Activated CD4-positive, CD25-positive, alpha-beta regulatory T cell treated with anti-CD3 and anti-CD28 coated beads, Interleukin-2, amount 50 U/mL, for 16 hours (primary cell): ENCODE results near the gene C1D.
"Not testable (repeated sequence)": the region's sequence is repeated elsewhere in the genome, so short reads cannot be mapped to it uniquely, and the experiment has no call there.

Experiments
- DNase-seq: peaks from one replicate; pipeline ENCODE4 v3.0.0-alpha.2; 2020; ENCODE audit warnings: low read depth, low spot score

The C1D gene, protein sequence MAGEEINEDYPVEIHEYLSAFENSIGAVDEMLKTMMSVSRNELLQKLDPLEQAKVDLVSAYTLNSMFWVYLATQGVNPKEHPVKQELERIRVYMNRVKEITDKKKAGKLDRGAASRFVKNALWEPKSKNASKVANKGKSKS

GRCh38 chr2:68062680-68063387 lies at the start of gene C1D:
C1D (minus strand) TSS chr2:68063004; CDS start chr2:68047310, 15,694 bp downstream.
- DNase-seq, result peak; percentile 84

- no peak for DNase-seq
Observed at GRCh38 chr2:68110102-68110501, 47.3 kb upstream of the C1D start.

DNA sequence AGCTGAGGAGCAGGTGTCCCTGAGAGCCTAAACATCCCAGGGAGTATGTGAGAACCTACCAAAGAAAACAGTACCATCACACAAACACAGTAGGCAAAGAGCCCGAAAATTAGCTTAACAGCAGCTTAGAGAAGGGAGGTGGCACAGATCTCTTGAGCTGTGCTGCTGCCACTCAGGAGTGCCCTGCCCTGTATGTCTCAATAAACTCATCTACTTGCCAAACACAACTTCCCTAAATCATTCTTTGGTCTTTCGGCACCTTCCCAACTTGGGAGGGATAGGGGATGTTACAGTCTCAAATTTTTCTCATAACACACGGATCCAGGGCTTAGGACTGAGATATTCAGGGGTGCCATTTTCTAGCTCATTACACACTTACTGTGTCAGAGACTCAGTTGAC lies 45.3 kb upstream of the C1D start:
- DNase-seq, result no peak

- no peak for DNase-seq
Observed at GRCh38 chr2:68107475-68107874, 44.7 kb upstream of the C1D start.

DNA sequence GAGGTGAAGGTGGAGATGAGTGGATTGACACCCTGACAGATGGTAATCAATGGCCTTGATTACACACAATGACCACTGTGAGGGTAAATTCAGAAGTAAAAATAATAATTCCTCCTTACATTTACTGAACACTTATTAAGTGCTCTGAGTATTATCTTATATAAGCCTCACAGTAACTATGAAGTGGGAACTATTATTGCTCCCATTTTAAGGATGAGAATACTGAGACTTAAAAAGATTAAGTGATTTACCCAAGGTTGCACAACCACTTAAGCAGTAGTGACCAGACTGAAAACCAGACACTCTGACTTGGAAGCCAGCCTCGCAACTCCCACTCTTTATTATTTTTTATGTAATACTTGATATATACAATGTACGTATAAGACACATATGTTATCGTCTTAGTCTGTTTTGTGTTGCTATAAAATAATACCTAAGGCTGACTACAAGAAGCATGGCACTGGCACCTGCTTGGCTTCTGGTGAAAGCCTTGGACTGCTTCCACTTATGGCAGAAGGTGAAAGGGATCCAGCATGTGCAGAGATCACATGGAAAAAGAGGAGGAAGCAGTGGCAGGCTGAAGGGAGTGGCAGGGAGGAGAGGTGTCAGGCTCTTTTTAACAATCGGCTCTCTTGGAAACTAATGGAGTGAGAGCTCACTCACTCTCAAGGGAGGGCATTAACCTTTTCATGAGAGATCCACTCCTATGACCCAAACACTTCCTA lies 41.5 kb upstream of the C1D start:
- no peak for DNase-seq

- no peak for DNase-seq
Observed at GRCh38 chr2:68103709-68104055, 40.9 kb upstream of the C1D start.

DNA sequence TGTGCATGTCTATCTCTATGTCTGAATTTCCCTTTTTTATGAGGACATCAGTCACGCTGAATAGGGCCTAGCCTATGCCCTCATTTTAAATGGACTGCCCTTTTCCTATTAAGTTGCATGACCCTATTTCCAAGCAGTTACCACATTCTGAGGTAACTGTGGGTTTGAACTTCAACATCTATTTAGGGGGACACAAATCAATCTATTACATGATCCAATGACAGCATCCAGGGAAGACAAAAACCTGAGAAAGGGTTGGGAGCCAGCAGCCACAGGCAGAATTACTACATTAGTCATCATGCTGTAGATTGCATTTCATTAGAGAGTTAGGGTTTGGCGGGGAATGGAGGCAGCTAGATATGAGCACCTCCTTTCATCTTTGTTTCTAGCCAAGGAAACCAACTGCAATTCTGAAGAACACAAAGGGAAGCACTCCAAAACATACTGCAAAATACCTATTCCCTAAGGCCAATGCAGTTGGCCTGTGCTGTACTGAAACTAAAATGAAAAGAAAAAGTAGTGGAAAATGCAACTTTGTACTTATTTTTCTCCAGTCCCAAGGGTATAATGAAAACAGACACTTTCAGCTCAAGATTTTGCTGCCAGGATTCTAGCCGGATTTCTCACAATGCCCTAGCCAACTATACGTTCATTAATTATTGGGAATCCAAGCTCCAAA lies 40.4 kb upstream of the C1D start:
- no peak for DNase-seq

GRCh38 chr2:68100189-68100588 lies 37.4 kb upstream of the C1D start:
- no peak for DNase-seq

GRCh38 chr2:68099260-68099659 lies 36.5 kb upstream of the C1D start:
- no peak for DNase-seq

- no peak for DNase-seq
Observed at GRCh38 chr2:68098291-68098797, 35.5 kb upstream of the C1D start.

GRCh38 chr2:68094111-68094510 lies 31.3 kb upstream of the C1D start:
- DNase-seq, result no peak

DNA sequence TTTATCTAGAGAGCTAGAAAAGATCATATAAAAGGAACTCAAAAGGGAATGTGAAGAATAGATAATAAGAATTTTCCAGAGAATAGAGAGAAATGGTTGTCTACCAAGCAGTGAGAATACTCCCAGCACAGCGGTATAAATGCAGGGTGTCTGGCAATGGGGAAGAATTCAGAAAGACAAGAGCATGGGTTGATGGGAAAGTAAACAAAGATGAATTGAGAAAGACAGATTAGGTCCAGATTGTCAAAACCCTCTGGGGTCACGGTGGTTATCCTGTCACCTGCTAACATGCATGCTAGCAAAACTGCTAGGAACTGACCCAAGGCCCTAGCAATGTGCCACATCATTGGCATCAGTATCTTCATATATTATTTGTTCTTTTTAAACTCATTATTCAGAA lies 30.8 kb upstream of the C1D start:
- no peak for DNase-seq

- no peak for DNase-seq
Observed at GRCh38 chr2:68091439-68092034, 28.7 kb upstream of the C1D start.

GRCh38 chr2:68089961-68090360 lies 27.2 kb upstream of the C1D start:
- DNase-seq, result no peak

GRCh38 chr2:68088940-68089339 lies 26.1 kb upstream of the C1D start:
- no peak for DNase-seq

DNA sequence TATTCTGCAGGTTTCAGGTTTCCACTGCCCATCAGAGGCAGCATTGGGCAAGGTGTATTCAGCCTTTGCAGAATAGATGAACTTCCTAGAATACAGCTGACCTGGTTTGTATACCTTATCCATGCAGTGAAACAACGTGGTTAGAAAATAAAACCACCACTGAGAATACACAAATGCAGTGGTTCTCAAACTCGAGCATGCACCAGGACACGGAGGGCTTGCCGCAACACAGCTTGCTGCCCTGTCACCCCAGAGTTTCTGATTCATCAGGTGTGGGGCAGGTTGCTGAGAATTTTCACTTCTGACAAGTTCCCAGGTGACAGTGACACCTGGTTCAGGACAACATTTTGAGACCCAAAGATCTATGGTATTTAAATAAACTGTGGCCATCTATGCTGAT lies 23.4 kb upstream of the C1D start:
- no peak for DNase-seq

- no peak for DNase-seq
Observed at GRCh38 chr2:68083346-68083745, 20.5 kb upstream of the C1D start.

GRCh38 chr2:68074050-68074449 lies 11.2 kb upstream of the C1D start:
- DNase-seq, result no peak

DNA sequence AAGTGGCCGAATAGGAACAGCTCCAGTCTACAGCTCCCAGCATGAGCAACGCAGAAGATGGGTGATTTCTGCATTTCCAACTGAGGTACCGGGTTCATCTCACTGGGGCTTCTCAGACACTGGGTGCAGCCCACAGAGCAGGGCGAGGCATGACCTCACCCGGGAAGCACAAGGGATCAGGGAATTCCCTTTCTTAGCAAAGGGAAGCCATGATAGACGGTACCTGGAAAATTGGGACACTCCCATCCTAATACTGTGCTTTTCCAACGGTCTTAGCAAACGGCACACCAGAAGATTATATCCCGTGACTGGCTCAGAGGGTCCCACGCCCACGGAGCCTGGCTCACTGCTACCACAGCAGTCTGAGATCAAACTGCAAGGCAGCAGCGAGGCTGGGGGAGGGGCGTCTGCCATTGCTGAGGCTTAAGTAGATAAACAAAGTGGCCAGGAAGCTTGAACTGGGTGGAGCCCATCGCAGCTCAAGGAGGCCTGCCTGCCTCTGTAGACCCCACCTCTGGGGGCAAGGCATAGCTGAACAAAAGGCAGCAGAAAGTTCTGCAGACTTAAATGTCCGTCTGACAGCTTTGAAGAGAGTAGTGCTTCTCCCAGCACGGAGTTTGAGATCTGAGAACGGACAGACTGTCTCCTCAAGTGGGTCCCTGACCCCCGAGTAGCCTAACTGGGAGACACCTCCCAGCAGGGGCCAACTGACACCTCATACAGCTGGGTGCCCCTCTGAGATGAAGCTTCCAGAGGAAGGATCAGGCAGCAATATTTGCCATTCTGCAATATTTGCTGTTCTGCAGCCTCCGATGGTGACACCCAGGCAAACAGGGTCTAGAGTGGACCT lies 1.2 kb upstream of the C1D start:
- not testable (repeated sequence) for DNase-seq

GRCh38 chr2:68060652-68061051 lies 2.2 kb downstream of the C1D start:
- no peak for DNase-seq
